Measurements from ENCODE around the gene ANKRD53.

The ANKRD53 gene

GRCh38 chr2:70943205-70943871, 35.1 kb upstream of the ANKRD53 start:
- Histone ChIP-seq H2AFZ (ENCODE audit: low read depth) (no peak overlapping the region), H3K27ac (no peak overlapping the region), H3K4me2 (no peak overlapping the region), H4K20me1 (ENCODE audit: insufficient read depth) (no peaks in the 10 kb centered on the region), H3K79me2 (ENCODE audit: insufficient read depth, low read depth) (no peaks in the 10 kb centered on the region), H3K27me3 (ENCODE audit: insufficient read depth, low read depth) (no peaks in the 10 kb centered on the region), H3K36me3 (ENCODE audit: insufficient read depth) (no peaks in the 10 kb centered on the region), H3K4me1 (ENCODE audit: low read depth, poor library complexity, severe bottlenecking) (peaks cover 12% of the 10 kb centered on the region), H3K4me3 (IDR thresholded peaks at IDR 0.05; ENCODE audit: insufficient read depth, low read depth, low read length) (no peak overlapping the region), H3K9ac (no peak overlapping the region)
- no peak for TF ChIP-seq CTCF (conservative IDR thresholded peaks at IDR 0.05; ENCODE audit: low read depth, low read length)

- Histone ChIP-seq H3K4me2 (no peak overlapping the region), H3K27ac (no peak overlapping the region), H3K27me3 (ENCODE audit: insufficient read depth, low read depth) (no peaks in the 10 kb centered on the region), H3K36me3 (ENCODE audit: insufficient read depth) (no peaks in the 10 kb centered on the region), H3K9ac (no peak overlapping the region), H4K20me1 (ENCODE audit: insufficient read depth) (no peaks in the 10 kb centered on the region), H3K79me2 (ENCODE audit: insufficient read depth, low read depth) (no peaks in the 10 kb centered on the region), H2AFZ (ENCODE audit: low read depth) (no peak overlapping the region), H3K4me3 (IDR thresholded peaks at IDR 0.05; ENCODE audit: insufficient read depth, low read depth, low read length) (no peak overlapping the region), H3K4me1 (ENCODE audit: low read depth, poor library complexity, severe bottlenecking) (peaks cover 18% of the 10 kb centered on the region)
- no peak for TF ChIP-seq CTCF (conservative IDR thresholded peaks at IDR 0.05; ENCODE audit: low read depth, low read length)
These were observed 34.2 kb upstream of the ANKRD53 start for GRCh38 chr2:70944111-70944690.

GRCh38 chr2:70946832-70947442, 31.5 kb upstream of the ANKRD53 start:
- Histone ChIP-seq H3K4me3 (IDR thresholded peaks at IDR 0.05; ENCODE audit: insufficient read depth, low read depth, low read length) (peak overlapping the region; percentile 38), H3K36me3 (ENCODE audit: insufficient read depth) (no peaks in the 10 kb centered on the region), H4K20me1 (ENCODE audit: insufficient read depth) (no peaks in the 10 kb centered on the region), H3K27ac (no peak overlapping the region), H3K9ac (no peak overlapping the region), H3K4me1 (ENCODE audit: low read depth, poor library complexity, severe bottlenecking) (peaks cover 18% of the 10 kb centered on the region), H3K4me2 (peak overlapping the region; percentile 21), H2AFZ (ENCODE audit: low read depth) (peak overlapping the region; percentile 90), H3K79me2 (ENCODE audit: insufficient read depth, low read depth) (no peaks in the 10 kb centered on the region), H3K27me3 (ENCODE audit: insufficient read depth, low read depth) (no peaks in the 10 kb centered on the region)
- TF ChIP-seq CTCF (conservative IDR thresholded peaks at IDR 0.05; ENCODE audit: low read depth, low read length), result peak; percentile 96

- Histone ChIP-seq H4K20me1 (ENCODE audit: insufficient read depth) (no peaks in the 10 kb centered on the region), H3K4me3 (IDR thresholded peaks at IDR 0.05; ENCODE audit: insufficient read depth, low read depth, low read length) (no peak overlapping the region), H3K4me2 (peak overlapping the region; percentile 71), H3K79me2 (ENCODE audit: insufficient read depth, low read depth) (no peaks in the 10 kb centered on the region), H2AFZ (ENCODE audit: low read depth) (peak overlapping the region; percentile 90), H3K27ac (no peak overlapping the region), H3K4me1 (ENCODE audit: low read depth, poor library complexity, severe bottlenecking) (peaks cover 18% of the 10 kb centered on the region), H3K27me3 (ENCODE audit: insufficient read depth, low read depth) (no peaks in the 10 kb centered on the region), H3K9ac (peak overlapping the region; percentile 40; the same call in 1 of the 2 replicates), H3K36me3 (ENCODE audit: insufficient read depth) (no peaks in the 10 kb centered on the region)
- no peak for TF ChIP-seq CTCF (conservative IDR thresholded peaks at IDR 0.05; ENCODE audit: low read depth, low read length)
These were observed 30.8 kb upstream of the ANKRD53 start for GRCh38 chr2:70947556-70948184.

All from KMS-11 (cell line).